ENCODE measurements around the gene TNP2. TPM values are rescaled to one million over a fixed set of nuclear protein-coding genes. Genes with fewer than 3 reads are reported as not detected.
A peak's percentile ranks its signal among the peaks of the same experiment; 100 is the strongest.

TNP2 gene
- total and polyA plus RNA-seq, 8 donors = not detected

DNA sequence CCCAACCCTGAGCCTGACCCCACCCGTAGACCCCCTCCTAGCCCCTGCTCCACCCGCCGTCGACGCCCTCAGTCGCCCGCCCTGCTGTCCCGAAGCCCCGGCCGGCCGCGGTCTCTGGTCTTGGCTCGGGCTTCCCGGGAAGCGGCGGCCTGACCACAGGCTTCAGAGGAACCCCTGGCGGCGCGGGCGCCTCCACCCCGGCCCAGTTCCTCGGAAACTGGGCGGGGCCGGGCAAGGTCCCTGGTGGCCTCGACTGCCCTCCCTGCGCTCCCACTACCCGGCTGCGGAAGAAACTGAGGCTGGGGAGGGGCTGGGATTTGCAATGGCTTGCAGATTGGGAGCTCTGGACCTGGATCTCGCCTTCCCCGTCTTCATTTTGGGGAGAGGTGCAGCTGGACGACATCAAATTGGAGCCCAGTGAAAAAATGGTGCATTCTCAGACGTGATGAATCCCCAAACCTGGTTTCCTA is 12.4 kb downstream of the TNP2 start:
- H3K27me3 ChIP-seq = no peaks in the 10 kb centered on the region
- 0 to 5% (median 1%) methylated on average over 4 to 32 of the region's 32 CpGs for WGBS, 5 donors
- no peaks in the 10 kb centered on the region for H3K9me3 ChIP-seq
- TF ChIP-seq, protein P1, sequence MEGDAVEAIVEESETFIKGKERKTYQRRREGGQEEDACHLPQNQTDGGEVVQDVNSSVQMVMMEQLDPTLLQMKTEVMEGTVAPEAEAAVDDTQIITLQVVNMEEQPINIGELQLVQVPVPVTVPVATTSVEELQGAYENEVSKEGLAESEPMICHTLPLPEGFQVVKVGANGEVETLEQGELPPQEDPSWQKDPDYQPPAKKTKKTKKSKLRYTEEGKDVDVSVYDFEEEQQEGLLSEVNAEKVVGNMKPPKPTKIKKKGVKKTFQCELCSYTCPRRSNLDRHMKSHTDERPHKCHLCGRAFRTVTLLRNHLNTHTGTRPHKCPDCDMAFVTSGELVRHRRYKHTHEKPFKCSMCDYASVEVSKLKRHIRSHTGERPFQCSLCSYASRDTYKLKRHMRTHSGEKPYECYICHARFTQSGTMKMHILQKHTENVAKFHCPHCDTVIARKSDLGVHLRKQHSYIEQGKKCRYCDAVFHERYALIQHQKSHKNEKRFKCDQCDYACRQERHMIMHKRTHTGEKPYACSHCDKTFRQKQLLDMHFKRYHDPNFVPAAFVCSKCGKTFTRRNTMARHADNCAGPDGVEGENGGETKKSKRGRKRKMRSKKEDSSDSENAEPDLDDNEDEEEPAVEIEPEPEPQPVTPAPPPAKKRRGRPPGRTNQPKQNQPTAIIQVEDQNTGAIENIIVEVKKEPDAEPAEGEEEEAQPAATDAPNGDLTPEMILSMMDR (IDR thresholded peaks at IDR 0.05) = no peak
- no peak for TF ChIP-seq EP300 (IDR thresholded peaks at IDR 0.05)
- no peak for TF ChIP-seq POLR2A (IDR thresholded peaks at IDR 0.05)
- no peak for TF ChIP-seq POLR2AphosphoS5 (IDR thresholded peaks at IDR 0.05)
- H3K36me3 ChIP-seq = peaks cover 0 to 20% (median 0%) of the 10 kb centered on the region in 4 donors
- intact Hi-C loops (cut with DNase I; ENCODE audit: low total_unique reads) = loop anchor here (5.0 to 10.0 kb wide), 2 partner anchors 132 to 284 kb away; no protein-coding TSS in a partner anchor
- peak; percentile 69 to 83 for DNase-seq
- H3K4me1 ChIP-seq = peaks cover 31 to 57% (median 46%) of the 10 kb centered on the region in 4 donors
- H3K4me3 ChIP-seq = peak overlapping the region; percentile 61 to 89 (median 75)
- H3K27ac ChIP-seq = peak overlapping the region; percentile 92 to 99 (median 98)

DNA sequence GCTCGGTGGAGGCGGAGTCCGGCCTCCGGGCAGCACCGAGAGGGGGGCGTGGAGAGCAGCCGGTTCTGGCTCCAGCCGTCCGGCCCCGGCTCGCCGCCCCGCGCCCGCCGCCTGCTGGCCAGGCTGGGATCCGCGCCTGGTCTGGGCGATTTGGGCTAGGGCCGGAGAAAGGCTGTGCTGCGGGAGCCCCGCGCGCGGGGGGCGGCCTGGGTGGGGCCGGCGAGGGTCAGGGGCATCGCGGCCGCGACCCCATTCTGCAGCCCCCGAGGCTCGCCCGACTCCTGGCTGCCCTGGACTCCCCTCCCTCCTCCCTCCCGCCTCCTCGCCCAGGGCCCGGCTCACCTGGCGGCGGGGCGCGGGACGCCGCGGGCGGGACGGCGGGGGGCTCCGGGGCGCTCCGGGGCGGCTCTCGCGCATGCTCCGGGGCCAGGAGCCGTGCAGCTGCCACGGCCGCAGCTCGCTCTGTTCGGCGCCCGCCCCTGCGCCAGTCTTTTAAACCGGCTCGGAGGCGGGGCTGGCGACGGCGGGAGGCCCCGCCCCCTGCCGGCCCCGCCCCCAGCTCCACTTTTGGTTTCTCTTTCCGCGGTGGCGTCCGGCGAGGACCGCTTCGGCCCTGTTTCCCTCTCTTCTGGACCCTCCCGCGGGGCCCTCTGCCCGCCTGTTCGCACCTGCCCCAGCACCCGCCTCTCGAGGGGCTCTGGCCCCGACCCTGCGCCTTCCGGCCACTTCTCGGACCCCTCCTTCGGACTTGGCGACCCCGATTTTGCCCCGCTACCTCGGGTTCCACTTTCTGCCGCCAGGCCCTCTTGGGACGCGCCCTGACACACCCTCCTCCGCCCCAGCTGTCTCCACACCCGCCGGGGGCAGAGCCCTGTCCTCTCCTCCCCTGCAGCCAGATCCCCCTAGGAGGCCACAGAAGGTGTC is 13.1 kb downstream of the TNP2 start, which contains the start of gene SOCS1:
TSS of gene SOCS1 (minus strand) at position 468 of the 924 bp plus-strand sequence. CDS start 726 bp downstream, outside the sequence.
- H3K4me1 ChIP-seq = peaks cover 31 to 57% (median 46%) of the 10 kb centered on the region in 4 donors
- peak; percentile 89 to 96 for DNase-seq
- peak within 1 kb of the TSS; percentile 61 to 89 (median 75) for H3K4me3 ChIP-seq
- H3K27me3 ChIP-seq = no peaks in the 10 kb centered on the region
- peak within 1 kb of the TSS; percentile 92 to 99 (median 98) for H3K27ac ChIP-seq
- H3K9me3 ChIP-seq = no peaks in the 10 kb centered on the region
- WGBS, 5 donors = 0 to 1% (median 0%) methylated on average over 29 to 99 of the region's 100 CpGs
- TF ChIP-seq POLR2A (IDR thresholded peaks at IDR 0.05) (no peak), EP300 (IDR thresholded peaks at IDR 0.05) (no peak), POLR2AphosphoS5 (IDR thresholded peaks at IDR 0.05) (peak; percentile 56 to 97 (median 94))
- TF ChIP-seq, protein P1 (IDR thresholded peaks at IDR 0.05) = peak in 5 of 7 experiments; percentile 55 to 96 (median 93)
- peaks cover 0 to 24% (median 0%) of the 10 kb centered on the region in 4 donors for H3K36me3 ChIP-seq
- intact Hi-C loops (cut with DNase I; ENCODE audit: low total_unique reads) = loop anchor here (5.0 to 10.0 kb wide), 2 partner anchors 131 to 284 kb away; no protein-coding TSS in a partner anchor

DNA sequence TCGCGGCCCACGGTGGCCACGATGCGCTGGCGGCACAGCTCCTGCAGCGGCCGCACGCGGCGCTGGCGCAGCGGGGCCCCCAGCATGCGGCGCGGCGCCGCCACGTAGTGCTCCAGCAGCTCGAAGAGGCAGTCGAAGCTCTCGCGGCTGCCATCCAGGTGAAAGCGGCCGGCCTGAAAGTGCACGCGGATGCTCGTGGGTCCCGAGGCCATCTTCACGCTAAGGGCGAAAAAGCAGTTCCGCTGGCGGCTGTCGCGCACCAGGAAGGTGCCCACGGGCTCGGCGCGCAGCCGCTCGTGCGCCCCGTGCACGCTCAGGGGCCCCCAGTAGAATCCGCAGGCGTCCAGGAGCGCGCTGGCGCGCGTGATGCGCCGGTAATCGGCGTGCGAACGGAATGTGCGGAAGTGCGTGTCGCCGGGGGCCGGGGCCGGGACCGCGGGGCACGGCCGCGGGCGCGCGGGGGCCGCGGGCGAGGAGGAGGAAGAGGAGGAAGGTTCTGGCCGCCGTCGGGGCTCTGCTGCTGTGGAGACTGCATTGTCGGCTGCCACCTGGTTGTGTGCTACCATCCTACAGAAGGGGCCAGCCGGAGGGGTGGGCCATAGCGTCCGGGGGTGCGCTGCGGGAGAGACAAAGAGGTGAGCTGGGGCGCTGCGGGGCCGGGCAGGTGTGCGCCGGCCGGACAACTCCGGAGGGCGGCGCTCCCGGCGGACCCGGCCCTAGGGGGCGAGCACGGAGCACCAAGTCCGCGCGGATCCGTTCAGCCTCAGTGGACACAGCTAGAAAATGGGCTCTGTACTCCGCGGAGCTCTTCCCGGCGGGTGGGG is 14.0 kb downstream of the TNP2 start:
- Histone ChIP-seq H3K4me3 (peak overlapping the region; percentile 61 to 89 (median 75)), H3K27me3 (no peaks in the 10 kb centered on the region), H3K27ac (peak overlapping the region; percentile 92 to 99 (median 98)), H3K9me3 (no peaks in the 10 kb centered on the region), H3K4me1 (peaks cover 31 to 57% (median 46%) of the 10 kb centered on the region in 4 donors), H3K36me3 (peaks cover 0 to 24% (median 0%) of the 10 kb centered on the region in 4 donors)
- no peak for TF ChIP-seq POLR2A (IDR thresholded peaks at IDR 0.05)
- no peak for TF ChIP-seq POLR2AphosphoS5 (IDR thresholded peaks at IDR 0.05)
- TF ChIP-seq EP300 (IDR thresholded peaks at IDR 0.05) = no peak
- TF ChIP-seq, protein P1 (IDR thresholded peaks at IDR 0.05) = no peak
- DNase-seq = peak; percentile 64 to 88
- 0 to 2% (median 1%) methylated on average over 45 to 105 of the region's 105 CpGs for WGBS, 5 donors
- intact Hi-C loops (cut with DNase I; ENCODE audit: low total_unique reads) = loop anchor here (5.0 to 10.0 kb wide), 2 partner anchors 130 to 283 kb away; no protein-coding TSS in a partner anchor
